HG02943 (cell line): ENCODE measurements around the gene C1orf167.

Experiments
- ATAC-seq: cut with Tn5 transposase; IDR thresholded peaks from one replicate; pipeline ENCODE4 v1.9.1; 2021; ENCODE audit warnings: mild to moderate bottlenecking, low read depth, moderate library complexity; ENCODE audit not compliant: unreplicated experiment

Gene C1orf167

GRCh38 chr1:11831945-11832725 is 70.1 kb downstream of the C1orf167 start:
- no peak for ATAC-seq

DNA sequence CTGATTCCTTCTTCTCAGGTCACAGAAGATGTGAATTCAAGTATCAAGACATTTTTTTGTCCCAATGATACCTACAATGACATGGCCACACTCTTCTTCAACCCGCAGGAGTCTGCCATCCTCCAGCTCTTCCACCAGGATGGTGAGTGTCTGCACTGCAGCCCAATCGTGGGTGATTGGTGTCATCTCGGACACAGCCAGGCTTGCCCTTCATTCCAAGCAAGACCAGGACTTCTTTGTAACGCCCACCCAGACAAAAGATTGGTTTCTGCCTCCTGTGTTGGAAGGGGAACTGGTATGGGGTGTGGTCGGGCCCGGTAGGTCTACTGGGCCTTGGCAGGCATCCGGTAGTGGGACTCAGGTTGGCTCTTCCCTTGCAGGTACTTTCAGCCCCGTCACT is 71.5 kb downstream of the C1orf167 start:
- ATAC-seq, result no peak

DNA sequence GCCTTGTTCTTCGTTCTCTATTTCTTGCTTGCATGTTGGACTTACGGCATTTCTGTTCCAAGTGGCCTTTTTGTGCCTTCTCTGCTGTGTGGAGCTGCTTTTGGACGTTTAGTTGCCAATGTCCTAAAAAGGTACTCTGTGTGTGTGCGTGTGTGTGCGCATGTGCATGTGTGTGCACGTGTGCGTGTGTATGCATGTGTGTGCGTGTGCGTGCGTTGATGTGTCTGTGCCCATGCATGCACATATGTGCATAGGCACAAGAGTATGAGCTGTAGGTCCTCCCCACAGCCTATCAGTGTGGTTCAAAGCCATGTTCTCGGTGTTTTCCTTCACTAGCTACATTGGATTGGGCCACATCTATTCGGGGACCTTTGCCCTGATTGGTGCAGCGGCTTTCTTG is 71.9 kb downstream of the C1orf167 start:
- no peak for ATAC-seq

GRCh38 chr1:11835441-11836225 is 73.6 kb downstream of the C1orf167 start:
- no peak for ATAC-seq

GRCh38 chr1:11836955-11837766 is 75.2 kb downstream of the C1orf167 start:
- no peak for ATAC-seq

DNA sequence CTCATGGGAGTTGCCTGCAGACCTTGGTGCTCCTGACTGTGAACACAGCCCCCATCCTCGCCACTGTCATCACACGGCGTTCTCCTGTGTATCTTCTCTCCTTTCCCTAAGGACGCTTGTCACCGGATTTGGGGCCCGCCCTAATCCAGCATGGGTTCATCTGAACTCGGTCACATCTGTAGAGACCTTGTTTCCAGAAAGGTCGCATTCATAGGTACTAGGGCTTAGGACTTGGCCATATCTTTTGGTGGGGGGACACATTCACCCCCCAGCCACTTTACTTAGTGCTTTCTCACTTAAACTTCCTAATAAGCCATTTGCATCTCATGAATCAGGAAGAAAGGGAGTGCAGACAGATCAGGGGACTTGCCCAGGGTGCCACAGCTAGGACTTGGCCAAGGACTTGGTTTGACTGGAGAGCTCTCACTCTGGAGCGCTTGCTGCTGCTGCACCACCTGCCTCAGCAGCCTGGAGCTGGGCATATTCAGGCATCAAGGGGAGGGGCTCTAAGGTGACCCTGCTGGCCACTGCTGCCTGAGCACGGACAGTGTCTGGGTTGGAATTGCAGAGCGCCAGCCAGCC is 75.9 kb downstream of the C1orf167 start:
- no peak for ATAC-seq

DNA sequence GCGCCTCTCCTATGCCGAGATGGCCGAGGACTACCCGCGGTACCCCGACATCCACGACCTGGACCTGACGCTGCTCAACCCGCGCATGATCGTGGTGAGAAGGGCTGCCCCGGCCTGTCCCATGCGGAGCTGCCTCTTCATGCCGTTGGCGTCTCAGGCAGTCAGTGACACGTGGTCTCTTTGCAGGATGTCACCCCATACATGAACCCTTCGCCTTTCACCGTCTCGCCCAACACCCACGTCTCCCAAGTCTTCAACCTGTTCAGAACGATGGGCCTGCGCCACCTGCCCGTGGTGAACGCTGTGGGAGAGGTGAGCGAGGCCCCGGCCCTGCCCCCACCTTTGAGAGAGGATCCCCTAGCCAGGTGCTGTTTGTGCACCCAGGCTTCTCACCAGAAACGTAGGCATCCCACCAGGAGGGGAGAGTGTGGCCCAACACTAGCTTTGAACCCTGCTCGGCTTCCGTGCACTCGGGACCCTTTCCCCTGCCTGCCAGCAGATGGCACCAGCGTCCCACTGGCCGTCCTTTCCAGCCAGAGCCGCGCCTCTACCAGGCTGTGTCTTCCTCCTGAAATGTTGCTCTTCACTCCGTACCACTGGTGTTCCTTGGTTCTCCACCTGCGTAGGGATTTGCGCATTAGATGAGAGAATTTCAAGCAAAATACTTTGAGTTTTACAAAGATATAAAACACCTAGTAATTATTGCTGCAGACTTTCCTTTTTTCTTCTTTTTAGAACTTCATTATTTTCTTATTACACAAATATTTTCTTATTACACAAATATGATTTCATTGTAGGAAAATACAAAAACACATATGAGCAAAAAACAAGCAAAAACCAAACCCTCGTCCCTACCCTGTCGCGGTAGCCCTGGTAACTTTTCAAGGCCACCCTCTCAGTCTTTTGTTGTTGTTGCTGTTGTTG is 76.6 kb downstream of the C1orf167 start:
- ATAC-seq, result no peak
